IMR-90 (cell line): Measurements from ENCODE around the gene FFAR2. TPM values are rescaled to one million over a fixed set of nuclear protein-coding genes. Genes with fewer than 3 reads are reported as not detected.

Experiments
- ATAC-seq: fragments of 200-7000 bp; cut with Tn5 transposase; 2 replicates; pipeline ENCODE4 v1.9.1; 2020; ENCODE audit warnings: low read depth, mild to moderate bottlenecking, moderate library complexity
- BruUV-seq: library from RNA; stranded (reverse); fragments of 400-500 nt; replicated peaks from 2 replicates; lab custom pipeline; 2021; lab: Mats Ljungman, UMichigan
- CTCF ChIA-PET: fragments of 300-600 bp; formaldehyde crosslinking; extraction: SDS; loops from one replicate; lab custom pipeline; 2021; ENCODE audit warnings: antibody characterized with exemption; lab: Yijun Ruan, JAX
- POLR2A ChIA-PET: fragments of 300-600 bp; sonication (Branson Sonifier 250); formaldehyde crosslinking; loops from one replicate; lab custom pipeline; 2022; ENCODE audit warnings: antibody characterized with exemption; ENCODE audit not compliant: unreplicated experiment; lab: Charles Lee
- DNase-seq: peaks from one replicate; pipeline ENCODE4 v3.0.0; 2013
- H2AFZ ChIP-seq: replicated peaks from 2 replicates; pipeline ENCODE3; 2013; ENCODE audit warnings: low read length, mild to moderate bottlenecking; ENCODE audit not compliant: poor library complexity
- H2AK5ac ChIP-seq: 2 replicates; pipeline ENCODE4 v1.6.1; 2013; ENCODE audit warnings: low read depth, low read length, inconsistent platforms
- H2AK9ac ChIP-seq: replicated peaks from 2 replicates; pipeline ENCODE3; 2013; ENCODE audit warnings: mild to moderate bottlenecking, low read depth, low read length, moderate library complexity; ENCODE audit not compliant: poor library complexity
- H2BK120ac ChIP-seq: 2 replicates; pipeline ENCODE4 v1.6.1; 2013; ENCODE audit warnings: low read depth, low read length, inconsistent platforms
- H2BK15ac ChIP-seq: 3 replicates; pipeline ENCODE4 v1.6.1; 2013; ENCODE audit warnings: low read depth, low read length, inconsistent platforms
- H2BK20ac ChIP-seq: 2 replicates; pipeline ENCODE4 v1.6.1; 2013; ENCODE audit warnings: low read depth, mild to moderate bottlenecking, inconsistent platforms, low read length, moderate library complexity
- H2BK5ac ChIP-seq: 2 replicates; pipeline ENCODE4 v1.6.1; 2013; ENCODE audit warnings: mild to moderate bottlenecking, low read depth, low read length, inconsistent platforms; ENCODE audit not compliant: poor library complexity, severe bottlenecking
- H3K14ac ChIP-seq: replicated peaks from 2 replicates; pipeline ENCODE4 v1.6.1; 2013; ENCODE audit warnings: low read depth, low read length, inconsistent platforms
- H3K18ac ChIP-seq: 2 replicates; pipeline ENCODE4 v1.6.1; 2013; ENCODE audit warnings: low read depth, low read length, control low read depth
- H3K23ac ChIP-seq: 2 replicates; pipeline ENCODE4 v1.6.1; 2013; ENCODE audit warnings: low read depth, low read length, inconsistent platforms
- H3K27ac ChIP-seq: 2 replicates; pipeline ENCODE4 v1.5.1; 2013; ENCODE audit warnings: mild to moderate bottlenecking, control low read depth, low read length; ENCODE audit not compliant: insufficient read depth
- H3K27me3 ChIP-seq: 2 replicates; pipeline ENCODE4 v1.6.1; 2013; ENCODE audit warnings: low read length; ENCODE audit not compliant: control insufficient read depth, insufficient read depth
- H3K36me3 ChIP-seq: 2 replicates; pipeline ENCODE4 v1.6.1; 2013; ENCODE audit warnings: low read length, mixed read lengths; ENCODE audit not compliant: control insufficient read depth, insufficient read depth
- H3K4ac ChIP-seq: 2 replicates; pipeline ENCODE4 v1.6.1; 2013; ENCODE audit warnings: low read depth, low read length, inconsistent platforms
- H3K4me1 ChIP-seq: 2 replicates; pipeline ENCODE4 v1.6.1; 2013; ENCODE audit warnings: low read length, mixed read lengths; ENCODE audit not compliant: control insufficient read depth, insufficient read depth
- H3K4me2 ChIP-seq: 2 replicates; pipeline ENCODE4 v1.6.1; 2013; ENCODE audit warnings: low read depth, mild to moderate bottlenecking, control low read depth, low read length, moderate library complexity
- H3K4me3 ChIP-seq: 2 replicates; pipeline ENCODE4 v1.5.1; 2013; ENCODE audit warnings: low read depth, mild to moderate bottlenecking, control low read depth, low read length, moderate library complexity; ENCODE audit not compliant: insufficient read depth
- H3K56ac ChIP-seq: 2 replicates; pipeline ENCODE4 v1.6.1; 2013; ENCODE audit warnings: low read length, inconsistent platforms; ENCODE audit not compliant: insufficient read depth; ENCODE audit errors: extremely low read depth
- H3K79me1 ChIP-seq, 2 experiments: 2 replicates each; pipeline ENCODE4 v1.6.1; 2013; ENCODE audit warnings: low read length in 2 of 2, inconsistent platforms in 1 of 2, low read depth in 1 of 2
- H3K9ac ChIP-seq: 2 replicates; pipeline ENCODE4 v1.6.1; 2013; ENCODE audit warnings: low read depth, low read length, control low read depth
- H3K9me1 ChIP-seq: 2 replicates; pipeline ENCODE4 v1.6.1; 2013; ENCODE audit warnings: low read length, inconsistent platforms; ENCODE audit not compliant: insufficient read depth
- H3K9me3 ChIP-seq: 2 replicates; pipeline ENCODE4 v1.6.1; 2013; ENCODE audit warnings: low read length; ENCODE audit not compliant: control insufficient read depth, insufficient read depth
- H4K20me1 ChIP-seq: 2 replicates; pipeline ENCODE4 v1.6.1; 2013; ENCODE audit warnings: low read length, inconsistent platforms; ENCODE audit not compliant: insufficient read depth
- H4K5ac ChIP-seq: 2 replicates; pipeline ENCODE4 v1.6.1; 2013; ENCODE audit warnings: mild to moderate bottlenecking, low read depth, low read length, control low read depth
- H4K8ac ChIP-seq, 2 experiments: 2 replicates each; pipeline ENCODE4 v1.6.1; 2013; ENCODE audit warnings: low read depth in 2 of 2, low read length in 2 of 2, control low read depth in 1 of 2, inconsistent platforms in 1 of 2
- H4K91ac ChIP-seq: 2 replicates; pipeline ENCODE4 v1.6.1; 2013; ENCODE audit warnings: low read depth, low read length, inconsistent platforms; ENCODE audit not compliant: insufficient read depth
- BHLHE40 ChIP-seq: fragments of 150-350 bp; IDR thresholded peaks from 2 replicates; pipeline ENCODE4 v1.6.1; 2016; ENCODE audit warnings: mild to moderate bottlenecking, low read depth, low read length
- CEBPB ChIP-seq: IDR thresholded peaks from 2 replicates; pipeline ENCODE4 v1.6.1; 2012; ENCODE audit warnings: low read depth, low read length, improper control_type of control experiment
- CHD1 ChIP-seq: IDR thresholded peaks from 2 replicates; pipeline ENCODE4 v1.6.1; 2012; ENCODE audit warnings: low read depth, low read length, improper control_type of control experiment
- CTCF ChIP-seq: conservative IDR thresholded peaks from 2 replicates; pipeline ENCODE4 v1.5.1; 2012; ENCODE audit warnings: mild to moderate bottlenecking, low read depth, low read length, improper control_type of control experiment
- FOS ChIP-seq: fragments of 150-350 bp; IDR thresholded peaks from 2 replicates; pipeline ENCODE4 v1.6.1; 2016; ENCODE audit warnings: low read depth, low read length
- MAFK ChIP-seq: IDR thresholded peaks from 2 replicates; pipeline ENCODE4 v1.6.1; 2012; ENCODE audit warnings: low read depth, low read length, improper control_type of control experiment
- MAZ ChIP-seq: IDR thresholded peaks from 2 replicates; pipeline ENCODE4 v1.6.1; 2012; ENCODE audit warnings: low read depth, mild to moderate bottlenecking, low read length, improper control_type of control experiment, moderate library complexity, borderline replicate concordance
- NFE2L2 ChIP-seq: fragments of 150-350 bp; IDR thresholded peaks from 2 replicates; pipeline ENCODE4 v1.6.1; 2016; ENCODE audit warnings: low read depth, mild to moderate bottlenecking, low read length
- POLR2A ChIP-seq: IDR thresholded peaks from 2 replicates; pipeline ENCODE4 v1.6.1; 2012; ENCODE audit warnings: mild to moderate bottlenecking, low read depth, low read length
- RAD21 ChIP-seq: IDR thresholded peaks from 2 replicates; pipeline ENCODE4 v1.6.1; 2012; ENCODE audit warnings: low read length, improper control_type of control experiment
- RCOR1 ChIP-seq: IDR thresholded peaks from 2 replicates; pipeline ENCODE4 v1.6.1; 2012; ENCODE audit warnings: mild to moderate bottlenecking, low read length, improper control_type of control experiment; ENCODE audit not compliant: insufficient replicate concordance
- SMC3 ChIP-seq: fragments of 150-350 bp; IDR thresholded peaks from 2 replicates; pipeline ENCODE4 v1.6.1; 2016; ENCODE audit warnings: low read depth, mild to moderate bottlenecking, antibody characterized with exemption, low read length, moderate library complexity
- USF2 ChIP-seq: fragments of 150-350 bp; IDR thresholded peaks from 2 replicates; pipeline ENCODE4 v1.6.1; 2017; ENCODE audit warnings: mild to moderate bottlenecking, antibody characterized with exemption, low read length, low read depth
- WGBS, 2 experiments: methylation state at CpG; one replicate each; pipeline versions ENCODE4 v1.1.5 to v1.1.7; 2013; ENCODE audit warnings: missing lambda C conversion rate in 2 of 2; ENCODE audit not compliant: insufficient read length in 1 of 2; ENCODE audit errors: extremely low coverage in 2 of 2; 5-methylcytosine and 5-hydroxymethylcytosine counted together
- dilution Hi-C: fragments of 300-500 bp; cut with HindIII; formaldehyde crosslinking; loops from one replicate; pipeline ENCODE4 v1.14.3; 2018; ENCODE audit warnings: low sequenced_read_pairs; ENCODE audit not compliant: unreplicated experiment
- in situ Hi-C: fragments of 300-500 bp; cut with MboI; formaldehyde crosslinking; loops from 3 replicates; pipeline ENCODE4 v1.14.3; 2019; ENCODE audit warnings: low sequenced_read_pairs, inconsistent platforms, mixed read lengths
- intact Hi-C: fragments of 100-400 bp; cut with micrococcal nuclease; formaldehyde crosslinking; loops from 2 replicates; pipeline ENCODE4 v1.10.0; 2022
- polyA plus RNA-seq, 3 experiments: library from polyadenylated mRNA; depleted of rRNA; stranded (reverse); fragments of >200 nt; gene quantifications; 2 replicates each; pipeline ENCODE4 v1.2.3, GENCODE V29; 2012; ENCODE audit warnings: low replicate concordance in 1 of 3
- total RNA-seq: library from RNA; depleted of rRNA; stranded (reverse); fragments of >200 nt; gene quantifications from 2 replicates; pipeline ENCODE4 v1.2.3, GENCODE V29; 2012

Gene FFAR2
- total and polyA plus RNA-seq, 2 of the 4 experiments (the other 2 are of a cell fraction) = not detected

DNA sequence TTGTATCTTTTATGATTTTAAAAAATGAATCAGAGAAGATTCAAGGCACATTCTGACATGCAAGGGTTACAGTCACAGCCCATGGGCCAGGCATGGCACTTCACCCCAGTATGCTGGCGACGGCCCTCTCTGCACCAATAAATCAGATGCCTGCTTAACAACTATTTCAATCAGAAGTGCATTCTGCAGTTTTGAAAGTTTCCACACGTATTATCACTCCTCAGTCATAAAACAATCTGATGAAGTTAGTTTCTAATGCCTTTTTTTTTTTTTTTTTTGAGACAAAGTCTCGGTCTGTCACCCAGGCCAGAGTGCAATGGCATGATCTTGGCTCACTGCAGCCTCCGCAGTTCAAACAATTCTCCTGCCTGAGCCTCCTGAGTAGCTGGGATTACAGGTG lies 28.3 kb upstream of the FFAR2 start:
- in situ Hi-C loops = no loop called here

More for the DNA sequence above, 28.3 kb upstream of the FFAR2 start:
- no peak overlapping the region for H2AFZ ChIP-seq
- H4K20me1 ChIP-seq = no peaks in the 10 kb centered on the region
- H4K8ac ChIP-seq = no peak overlapping the region
- H3K79me1 ChIP-seq = no peaks in the 10 kb centered on the region
- CTCF ChIA-PET = no interaction called here
- no peak overlapping the region for H3K27ac ChIP-seq
- no peak overlapping the region for H3K4me2 ChIP-seq
- TF ChIP-seq BHLHE40 (no peak), RAD21 (no peak), CTCF (no peak), MAFK (no peak), SMC3 (no peak), CEBPB (no peak), CHD1 (no peak), POLR2A (no peak), NFE2L2 (no peak), USF2 (no peak), MAZ (no peak), RCOR1 (no peak), FOS (no peak)
- DNase-seq (no peak), ATAC-seq (no peak)
- peaks cover 8% of the 10 kb centered on the region; the same call in 1 of the 2 replicates for H3K27me3 ChIP-seq
- dilution Hi-C loops (no loop called here), intact Hi-C loops (no loop called here)
- no peak overlapping the region for H3K4ac ChIP-seq
- H2AK5ac ChIP-seq = no peak overlapping the region
- no peak overlapping the region for H3K18ac ChIP-seq
- no peak overlapping the region for H3K56ac ChIP-seq
- H2BK5ac ChIP-seq = no peak overlapping the region
- no peak overlapping the region for H4K5ac ChIP-seq
- H3K9ac ChIP-seq = no peak overlapping the region
- no peaks in the 10 kb centered on the region for H3K9me1 ChIP-seq
- H2BK120ac ChIP-seq = no peak overlapping the region
- H2AK9ac ChIP-seq = no peak overlapping the region
- no peaks in the 10 kb centered on the region for H3K9me3 ChIP-seq
- H2BK15ac ChIP-seq = no peak overlapping the region
- POLR2A ChIA-PET = no interaction called here
- H4K91ac ChIP-seq = no peak overlapping the region
- H3K4me3 ChIP-seq = no peak overlapping the region
- H3K4me1 ChIP-seq = no peaks in the 10 kb centered on the region
- no peak overlapping the region for H2BK20ac ChIP-seq
- H3K23ac ChIP-seq = no peak overlapping the region
- 20% methylated on average over 1 of the region's 5 CpGs; no CpG with 5 or more reads in 1 of the 2 experiments for WGBS, 2 experiments
- no peaks in the 10 kb centered on the region for H3K36me3 ChIP-seq
- BruUV-seq = no TSS peak
- no peak overlapping the region for H3K14ac ChIP-seq
